AG09319 (cell line): Measurements from ENCODE around the gene HPN.
A peak's percentile ranks its signal among the peaks of the same experiment; 100 is the strongest.
"Not testable (repeated sequence)": the region's sequence is repeated elsewhere in the genome, so short reads cannot be mapped to it uniquely, and the experiment has no call there.

ENCODE experiments used
- DNase-seq: peaks from one replicate; pipeline ENCODE4 v3.0.0-alpha.2; 2010; ENCODE audit warnings: low read depth; ENCODE audit errors: extremely low read depth
- TF ChIP-seq, protein P1 (sequence below): IDR thresholded peaks from 2 replicates; pipeline ENCODE4 v1.5.1; 2011; ENCODE audit warnings: low read depth, mild to moderate bottlenecking, inconsistent platforms, low read length, moderate library complexity

HPN gene

DNA sequence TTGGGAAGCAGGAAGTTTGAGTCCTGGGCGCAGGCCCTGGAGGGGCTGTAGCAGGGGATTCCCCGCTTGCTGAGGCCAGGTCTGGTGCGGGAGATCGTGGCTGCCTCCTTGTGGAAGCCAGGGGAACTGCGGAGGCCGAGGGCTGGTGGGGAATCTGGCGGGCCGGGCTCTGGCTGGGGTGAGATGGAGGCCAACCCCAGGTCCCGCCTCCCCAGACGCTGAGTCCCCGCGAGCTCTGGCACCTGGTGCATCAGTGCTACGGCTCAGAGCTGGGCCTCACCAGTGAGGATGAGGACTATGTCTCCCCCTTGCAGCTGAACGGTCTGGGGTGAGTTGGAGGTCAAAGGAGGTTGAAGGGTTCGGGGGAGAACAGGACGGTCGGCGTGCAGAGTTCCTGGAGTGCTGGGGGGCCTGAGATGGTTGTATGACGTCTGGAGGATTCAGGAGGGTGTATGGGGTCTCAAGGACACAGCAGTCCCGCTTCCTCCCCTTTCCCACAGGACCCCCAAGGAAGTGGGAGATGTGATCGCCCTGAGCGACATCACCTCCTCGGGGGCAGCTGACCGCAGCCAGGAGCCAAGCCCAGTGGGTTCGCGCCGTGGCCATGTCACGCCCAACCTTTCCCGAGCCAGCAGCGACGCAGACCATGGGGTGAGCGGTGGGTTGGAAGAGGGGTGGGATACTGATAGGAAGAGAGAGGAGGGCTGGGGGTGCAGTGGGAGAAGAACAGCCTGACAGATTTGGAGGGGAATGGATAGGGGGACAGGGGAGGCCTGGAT is 28.3 kb upstream of the HPN start:
- TF ChIP-seq, protein P1, sequence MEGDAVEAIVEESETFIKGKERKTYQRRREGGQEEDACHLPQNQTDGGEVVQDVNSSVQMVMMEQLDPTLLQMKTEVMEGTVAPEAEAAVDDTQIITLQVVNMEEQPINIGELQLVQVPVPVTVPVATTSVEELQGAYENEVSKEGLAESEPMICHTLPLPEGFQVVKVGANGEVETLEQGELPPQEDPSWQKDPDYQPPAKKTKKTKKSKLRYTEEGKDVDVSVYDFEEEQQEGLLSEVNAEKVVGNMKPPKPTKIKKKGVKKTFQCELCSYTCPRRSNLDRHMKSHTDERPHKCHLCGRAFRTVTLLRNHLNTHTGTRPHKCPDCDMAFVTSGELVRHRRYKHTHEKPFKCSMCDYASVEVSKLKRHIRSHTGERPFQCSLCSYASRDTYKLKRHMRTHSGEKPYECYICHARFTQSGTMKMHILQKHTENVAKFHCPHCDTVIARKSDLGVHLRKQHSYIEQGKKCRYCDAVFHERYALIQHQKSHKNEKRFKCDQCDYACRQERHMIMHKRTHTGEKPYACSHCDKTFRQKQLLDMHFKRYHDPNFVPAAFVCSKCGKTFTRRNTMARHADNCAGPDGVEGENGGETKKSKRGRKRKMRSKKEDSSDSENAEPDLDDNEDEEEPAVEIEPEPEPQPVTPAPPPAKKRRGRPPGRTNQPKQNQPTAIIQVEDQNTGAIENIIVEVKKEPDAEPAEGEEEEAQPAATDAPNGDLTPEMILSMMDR = peak; percentile 98
- no peak for DNase-seq

DNA sequence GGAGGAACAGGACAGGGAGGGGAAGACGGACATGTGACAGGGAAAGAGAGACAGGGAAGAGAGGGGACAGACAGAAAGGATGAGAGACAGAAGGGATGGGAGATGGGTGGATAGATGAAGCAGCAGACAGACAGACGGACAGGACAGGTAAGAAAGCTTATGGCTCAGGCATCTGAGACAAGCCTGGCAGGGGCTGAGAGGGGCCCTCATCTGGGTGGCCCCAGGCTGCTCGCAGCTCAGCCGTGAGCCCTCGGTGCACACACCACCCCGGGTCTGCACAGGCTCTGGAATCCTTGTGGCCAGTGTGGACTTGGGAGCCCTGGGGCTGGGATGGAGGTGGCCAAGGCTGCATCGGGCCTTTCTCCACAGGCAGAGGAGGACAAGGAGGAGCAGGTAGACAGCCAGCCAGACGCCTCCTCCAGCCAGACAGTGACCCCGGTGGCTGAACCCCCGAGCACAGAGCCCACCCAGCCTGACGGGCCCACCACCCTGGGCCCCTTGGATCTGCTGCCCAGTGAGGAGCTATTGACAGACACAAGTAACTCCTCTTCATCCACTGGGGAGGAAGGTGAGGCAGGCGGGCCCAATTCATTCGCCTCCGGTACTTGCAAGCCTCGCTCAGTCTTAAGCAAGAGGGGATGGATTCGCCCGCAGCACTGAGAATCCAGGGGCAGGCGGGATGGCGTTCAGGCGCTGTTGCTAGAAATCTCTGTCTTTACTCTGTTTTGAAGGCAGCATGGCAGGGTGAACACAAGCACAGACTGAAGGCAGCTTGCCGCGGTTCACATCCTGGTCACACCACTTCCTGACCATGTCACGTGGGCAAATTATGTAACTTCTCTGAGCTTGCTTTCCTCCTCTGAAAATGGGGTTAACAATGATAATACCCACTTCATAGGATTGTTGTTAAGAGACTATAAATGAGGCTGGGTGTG is 27.4 kb upstream of the HPN start:
- TF ChIP-seq, protein P1 = no peak
- DNase-seq = no peak

DNA sequence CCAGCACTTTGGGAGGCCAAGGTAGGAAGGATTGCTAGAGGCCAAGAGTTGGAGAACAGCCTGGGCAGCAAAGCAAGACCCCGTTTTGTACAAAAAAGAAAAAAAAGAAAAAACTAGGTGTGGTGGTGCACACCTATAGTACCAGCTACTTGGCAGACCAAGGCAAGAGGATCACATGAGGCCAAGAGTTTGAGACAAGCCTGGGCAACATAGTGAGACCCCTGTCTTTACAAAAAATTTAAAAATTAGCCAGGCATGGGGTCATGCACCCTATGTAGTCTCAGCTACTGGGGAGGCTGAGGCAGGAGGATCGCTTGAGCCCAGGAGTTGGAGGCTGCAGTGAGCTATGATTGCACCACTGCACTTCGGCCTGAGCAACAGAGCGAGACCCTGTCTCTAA is 26.7 kb upstream of the HPN start:
- not testable (repeated sequence) for DNase-seq

DNA sequence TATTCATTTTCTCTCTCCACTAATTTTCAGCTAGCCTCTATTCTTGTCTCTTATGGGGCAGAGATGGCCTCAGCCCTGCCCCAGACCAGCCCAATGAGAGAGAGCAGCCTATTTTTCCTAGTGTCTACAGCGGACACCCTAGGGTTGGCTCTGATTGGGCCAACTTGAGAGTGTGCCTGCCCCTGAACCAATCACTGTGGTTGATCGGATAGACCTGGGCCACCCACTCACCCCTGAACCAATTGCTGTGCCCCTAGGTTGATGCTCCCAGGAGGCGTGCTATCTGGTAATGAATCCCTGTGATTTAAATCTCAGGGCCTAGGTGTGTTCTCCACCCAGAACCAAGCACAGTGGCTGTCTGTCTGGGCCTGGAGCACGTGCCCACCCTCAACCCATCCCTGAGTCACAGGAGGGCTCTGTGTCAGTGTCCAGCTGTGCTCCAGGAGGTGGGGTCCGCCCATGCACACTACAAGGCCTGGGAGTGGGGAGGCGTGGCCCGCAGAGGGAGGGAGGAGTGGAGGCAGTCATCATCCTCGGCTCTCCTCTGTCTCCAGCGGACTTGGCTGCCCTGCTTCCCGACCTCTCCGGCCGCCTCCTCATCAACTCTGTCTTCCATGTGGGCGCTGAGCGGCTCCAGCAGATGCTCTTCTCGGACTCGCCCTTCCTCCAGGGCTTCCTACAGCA is 26.1 kb upstream of the HPN start:
- DNase-seq = no peak
- TF ChIP-seq, protein P1 = no peak

DNA sequence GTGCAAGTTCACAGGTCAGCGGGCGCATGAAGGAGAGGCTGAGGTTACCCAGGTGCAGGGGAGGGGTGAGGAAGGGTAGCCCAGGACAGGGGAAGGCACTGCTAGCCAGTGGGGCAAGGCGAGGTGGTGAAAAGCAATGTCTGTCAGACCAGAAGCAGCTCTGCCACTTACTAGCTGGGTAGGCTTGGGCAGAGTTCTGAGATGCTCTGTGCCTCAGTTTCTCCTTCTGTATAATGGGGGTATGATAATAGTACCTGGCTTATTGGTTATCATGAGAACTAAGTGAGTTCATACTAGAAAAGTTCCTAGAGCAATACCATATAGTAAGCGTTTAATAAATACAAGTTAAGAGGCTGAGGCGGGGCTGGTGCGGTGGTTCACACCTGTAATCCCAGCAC is 25.6 kb upstream of the HPN start:
- DNase-seq = no peak
- TF ChIP-seq, protein P1 = no peak

DNA sequence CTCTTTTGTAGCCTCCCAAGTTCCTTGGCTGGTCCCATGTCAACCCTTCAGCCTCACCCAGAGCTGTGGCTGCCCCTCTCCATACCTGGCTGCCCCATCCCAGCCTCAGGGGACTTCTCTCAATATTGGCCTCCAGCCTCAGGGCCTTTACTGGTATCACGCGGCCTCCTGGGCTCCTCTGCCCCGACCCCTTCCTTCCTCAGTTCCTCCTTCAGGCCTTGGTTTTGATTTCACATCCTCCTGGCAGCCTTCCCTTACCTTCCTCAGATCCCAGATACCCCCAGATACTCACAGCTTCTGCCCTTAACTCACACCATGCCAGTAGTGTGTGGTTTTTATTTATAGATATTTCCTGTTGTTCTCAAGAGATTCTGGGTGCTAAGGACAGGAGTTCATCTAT is 24.0 kb upstream of the HPN start:
- TF ChIP-seq, protein P1 = no peak
- no peak for DNase-seq

DNA sequence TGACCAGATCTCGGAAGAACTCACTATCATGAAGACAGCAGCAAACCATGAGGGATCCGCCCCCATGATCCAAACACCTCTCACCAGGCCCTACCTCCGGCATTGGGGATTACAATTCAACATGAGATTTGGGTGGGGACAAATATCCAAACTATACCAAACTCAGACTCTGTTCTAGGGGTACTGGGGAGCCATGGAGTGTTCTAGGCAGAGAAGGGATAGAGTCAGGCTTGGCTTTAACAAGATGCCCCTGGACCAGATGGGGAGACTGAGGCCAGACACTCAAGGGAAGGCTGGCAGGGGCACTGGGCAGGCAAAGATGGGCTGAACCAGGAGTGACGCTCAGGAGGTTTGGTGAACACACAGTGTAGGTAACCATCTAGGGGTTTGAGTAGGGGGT is 23.1 kb upstream of the HPN start:
- no peak for DNase-seq
- TF ChIP-seq, protein P1 = no peak
